IMR-90 (cell line): ENCODE measurements around the gene OPTC. TPM values are rescaled to one million over a fixed set of nuclear protein-coding genes. Genes with fewer than 3 reads are reported as not detected.

Experiments used
- ATAC-seq: fragments of 200-7000 bp; cut with Tn5 transposase; 2 replicates; pipeline ENCODE4 v1.9.1; 2020; ENCODE audit warnings: low read depth, mild to moderate bottlenecking, moderate library complexity
- BruUV-seq: library from RNA; stranded (reverse); fragments of 400-500 nt; replicated peaks from 2 replicates; lab custom pipeline; 2021; lab: Mats Ljungman, UMichigan
- CTCF ChIA-PET: fragments of 300-600 bp; formaldehyde crosslinking; extraction: SDS; loops from one replicate; lab custom pipeline; 2021; ENCODE audit warnings: antibody characterized with exemption; lab: Yijun Ruan, JAX
- POLR2A ChIA-PET: fragments of 300-600 bp; sonication (Branson Sonifier 250); formaldehyde crosslinking; loops from one replicate; lab custom pipeline; 2022; ENCODE audit warnings: antibody characterized with exemption; ENCODE audit not compliant: unreplicated experiment; lab: Charles Lee
- DNase-seq: peaks from one replicate; pipeline ENCODE4 v3.0.0; 2013
- H2AFZ ChIP-seq: replicated peaks from 2 replicates; pipeline ENCODE3; 2013; ENCODE audit warnings: low read length, mild to moderate bottlenecking; ENCODE audit not compliant: poor library complexity
- H2AK5ac ChIP-seq: 2 replicates; pipeline ENCODE4 v1.6.1; 2013; ENCODE audit warnings: low read depth, low read length, inconsistent platforms
- H2AK9ac ChIP-seq: replicated peaks from 2 replicates; pipeline ENCODE3; 2013; ENCODE audit warnings: mild to moderate bottlenecking, low read depth, low read length, moderate library complexity; ENCODE audit not compliant: poor library complexity
- H2BK120ac ChIP-seq: 2 replicates; pipeline ENCODE4 v1.6.1; 2013; ENCODE audit warnings: low read depth, low read length, inconsistent platforms
- H2BK15ac ChIP-seq: 3 replicates; pipeline ENCODE4 v1.6.1; 2013; ENCODE audit warnings: low read depth, low read length, inconsistent platforms
- H2BK20ac ChIP-seq: 2 replicates; pipeline ENCODE4 v1.6.1; 2013; ENCODE audit warnings: low read depth, mild to moderate bottlenecking, inconsistent platforms, low read length, moderate library complexity
- H2BK5ac ChIP-seq: 2 replicates; pipeline ENCODE4 v1.6.1; 2013; ENCODE audit warnings: mild to moderate bottlenecking, low read depth, low read length, inconsistent platforms; ENCODE audit not compliant: poor library complexity, severe bottlenecking
- H3K14ac ChIP-seq: replicated peaks from 2 replicates; pipeline ENCODE4 v1.6.1; 2013; ENCODE audit warnings: low read depth, low read length, inconsistent platforms
- H3K18ac ChIP-seq: 2 replicates; pipeline ENCODE4 v1.6.1; 2013; ENCODE audit warnings: low read depth, low read length, control low read depth
- H3K23ac ChIP-seq: 2 replicates; pipeline ENCODE4 v1.6.1; 2013; ENCODE audit warnings: low read depth, low read length, inconsistent platforms
- H3K27ac ChIP-seq: 2 replicates; pipeline ENCODE4 v1.5.1; 2013; ENCODE audit warnings: mild to moderate bottlenecking, control low read depth, low read length; ENCODE audit not compliant: insufficient read depth
- H3K27me3 ChIP-seq: 2 replicates; pipeline ENCODE4 v1.6.1; 2013; ENCODE audit warnings: low read length; ENCODE audit not compliant: control insufficient read depth, insufficient read depth
- H3K36me3 ChIP-seq: 2 replicates; pipeline ENCODE4 v1.6.1; 2013; ENCODE audit warnings: low read length, mixed read lengths; ENCODE audit not compliant: control insufficient read depth, insufficient read depth
- H3K4ac ChIP-seq: 2 replicates; pipeline ENCODE4 v1.6.1; 2013; ENCODE audit warnings: low read depth, low read length, inconsistent platforms
- H3K4me1 ChIP-seq: 2 replicates; pipeline ENCODE4 v1.6.1; 2013; ENCODE audit warnings: low read length, mixed read lengths; ENCODE audit not compliant: control insufficient read depth, insufficient read depth
- H3K4me2 ChIP-seq: 2 replicates; pipeline ENCODE4 v1.6.1; 2013; ENCODE audit warnings: low read depth, mild to moderate bottlenecking, control low read depth, low read length, moderate library complexity
- H3K4me3 ChIP-seq: 2 replicates; pipeline ENCODE4 v1.5.1; 2013; ENCODE audit warnings: low read depth, mild to moderate bottlenecking, control low read depth, low read length, moderate library complexity; ENCODE audit not compliant: insufficient read depth
- H3K56ac ChIP-seq: 2 replicates; pipeline ENCODE4 v1.6.1; 2013; ENCODE audit warnings: low read length, inconsistent platforms; ENCODE audit not compliant: insufficient read depth; ENCODE audit errors: extremely low read depth
- H3K79me1 ChIP-seq, 2 experiments: 2 replicates each; pipeline ENCODE4 v1.6.1; 2013; ENCODE audit warnings: low read length in 2 of 2, inconsistent platforms in 1 of 2, low read depth in 1 of 2
- H3K9ac ChIP-seq: 2 replicates; pipeline ENCODE4 v1.6.1; 2013; ENCODE audit warnings: low read depth, low read length, control low read depth
- H3K9me1 ChIP-seq: 2 replicates; pipeline ENCODE4 v1.6.1; 2013; ENCODE audit warnings: low read length, inconsistent platforms; ENCODE audit not compliant: insufficient read depth
- H3K9me3 ChIP-seq: 2 replicates; pipeline ENCODE4 v1.6.1; 2013; ENCODE audit warnings: low read length; ENCODE audit not compliant: control insufficient read depth, insufficient read depth
- H4K20me1 ChIP-seq: 2 replicates; pipeline ENCODE4 v1.6.1; 2013; ENCODE audit warnings: low read length, inconsistent platforms; ENCODE audit not compliant: insufficient read depth
- H4K5ac ChIP-seq: 2 replicates; pipeline ENCODE4 v1.6.1; 2013; ENCODE audit warnings: mild to moderate bottlenecking, low read depth, low read length, control low read depth
- H4K8ac ChIP-seq, 2 experiments: 2 replicates each; pipeline ENCODE4 v1.6.1; 2013; ENCODE audit warnings: low read depth in 2 of 2, low read length in 2 of 2, control low read depth in 1 of 2, inconsistent platforms in 1 of 2
- H4K91ac ChIP-seq: 2 replicates; pipeline ENCODE4 v1.6.1; 2013; ENCODE audit warnings: low read depth, low read length, inconsistent platforms; ENCODE audit not compliant: insufficient read depth
- BHLHE40 ChIP-seq: fragments of 150-350 bp; IDR thresholded peaks from 2 replicates; pipeline ENCODE4 v1.6.1; 2016; ENCODE audit warnings: mild to moderate bottlenecking, low read depth, low read length
- CEBPB ChIP-seq: IDR thresholded peaks from 2 replicates; pipeline ENCODE4 v1.6.1; 2012; ENCODE audit warnings: low read depth, low read length, improper control_type of control experiment
- CHD1 ChIP-seq: IDR thresholded peaks from 2 replicates; pipeline ENCODE4 v1.6.1; 2012; ENCODE audit warnings: low read depth, low read length, improper control_type of control experiment
- CTCF ChIP-seq: conservative IDR thresholded peaks from 2 replicates; pipeline ENCODE4 v1.5.1; 2012; ENCODE audit warnings: mild to moderate bottlenecking, low read depth, low read length, improper control_type of control experiment
- ELK1 ChIP-seq: fragments of 150-350 bp; IDR thresholded peaks from 2 replicates; pipeline ENCODE4 v1.6.1; 2016; ENCODE audit warnings: low read depth, mild to moderate bottlenecking, low read length, moderate library complexity, borderline replicate concordance
- FOS ChIP-seq: fragments of 150-350 bp; IDR thresholded peaks from 2 replicates; pipeline ENCODE4 v1.6.1; 2016; ENCODE audit warnings: low read depth, low read length
- MAFK ChIP-seq: IDR thresholded peaks from 2 replicates; pipeline ENCODE4 v1.6.1; 2012; ENCODE audit warnings: low read depth, low read length, improper control_type of control experiment
- MXI1 ChIP-seq: IDR thresholded peaks from 2 replicates; pipeline ENCODE4 v1.6.1; 2012; ENCODE audit warnings: low read depth, mild to moderate bottlenecking, low read length, moderate library complexity, borderline replicate concordance
- NFE2L2 ChIP-seq: fragments of 150-350 bp; IDR thresholded peaks from 2 replicates; pipeline ENCODE4 v1.6.1; 2016; ENCODE audit warnings: low read depth, mild to moderate bottlenecking, low read length
- POLR2A ChIP-seq: IDR thresholded peaks from 2 replicates; pipeline ENCODE4 v1.6.1; 2012; ENCODE audit warnings: mild to moderate bottlenecking, low read depth, low read length
- RCOR1 ChIP-seq: IDR thresholded peaks from 2 replicates; pipeline ENCODE4 v1.6.1; 2012; ENCODE audit warnings: mild to moderate bottlenecking, low read length, improper control_type of control experiment; ENCODE audit not compliant: insufficient replicate concordance
- RFX5 ChIP-seq: IDR thresholded peaks from 2 replicates; pipeline ENCODE4 v1.8.0; 2012; ENCODE audit warnings: low read depth, mild to moderate bottlenecking, low read length, moderate library complexity
- USF2 ChIP-seq: fragments of 150-350 bp; IDR thresholded peaks from 2 replicates; pipeline ENCODE4 v1.6.1; 2017; ENCODE audit warnings: mild to moderate bottlenecking, antibody characterized with exemption, low read length, low read depth
- WGBS, 2 experiments: methylation state at CpG; one replicate each; pipeline versions ENCODE4 v1.1.5 to v1.1.7; 2013; ENCODE audit warnings: missing lambda C conversion rate in 2 of 2; ENCODE audit not compliant: insufficient read length in 1 of 2; ENCODE audit errors: extremely low coverage in 2 of 2; 5-methylcytosine and 5-hydroxymethylcytosine counted together
- dilution Hi-C: fragments of 300-500 bp; cut with HindIII; formaldehyde crosslinking; loops from one replicate; pipeline ENCODE4 v1.14.3; 2018; ENCODE audit warnings: low sequenced_read_pairs; ENCODE audit not compliant: unreplicated experiment
- in situ Hi-C: fragments of 300-500 bp; cut with MboI; formaldehyde crosslinking; loops from 3 replicates; pipeline ENCODE4 v1.14.3; 2019; ENCODE audit warnings: low sequenced_read_pairs, inconsistent platforms, mixed read lengths
- intact Hi-C: fragments of 100-400 bp; cut with micrococcal nuclease; formaldehyde crosslinking; loops from 2 replicates; pipeline ENCODE4 v1.10.0; 2022
- polyA plus RNA-seq, 3 experiments: library from polyadenylated mRNA; depleted of rRNA; stranded (reverse); fragments of >200 nt; gene quantifications; 2 replicates each; pipeline ENCODE4 v1.2.3, GENCODE V29; 2012; ENCODE audit warnings: low replicate concordance in 1 of 3
- total RNA-seq: library from RNA; depleted of rRNA; stranded (reverse); fragments of >200 nt; gene quantifications from 2 replicates; pipeline ENCODE4 v1.2.3, GENCODE V29; 2012

The OPTC gene
- total and polyA plus RNA-seq, 2 of the 4 experiments (the other 2 are of a cell fraction), result not detected

GRCh38 chr1:203528976-203529835, 35.3 kb downstream of the OPTC start (continued):
- TF ChIP-seq CEBPB (no peak), RCOR1 (no peak)

GRCh38 chr1:203531063-203531462, 37.1 kb downstream of the OPTC start:
- Histone ChIP-seq H3K23ac (no peak overlapping the region), H3K9me1 (peaks cover 17% of the 10 kb centered on the region), H3K9ac (no peak overlapping the region), H3K36me3 (no peaks in the 10 kb centered on the region), H2BK5ac (no peak overlapping the region), H4K5ac (no peak overlapping the region), H2AK5ac (peak overlapping the region; percentile 40; the same call in 1 of the 2 replicates), H4K8ac (no peak overlapping the region), H3K4me1 (peaks cover 9% of the 10 kb centered on the region), H3K27ac (no peak overlapping the region), H3K4ac (peak overlapping the region; percentile 25; the same call in 1 of the 2 replicates), H2AFZ (no peak overlapping the region), H3K56ac (no peak overlapping the region), H3K27me3 (no peaks in the 10 kb centered on the region), H2AK9ac (no peak overlapping the region), H2BK15ac (no peak overlapping the region), H3K4me2 (no peak overlapping the region), H4K91ac (no peak overlapping the region), H3K18ac (no peak overlapping the region), H2BK20ac (no peak overlapping the region), H4K20me1 (no peaks in the 10 kb centered on the region), H3K4me3 (no peak overlapping the region), H2BK120ac (no peak overlapping the region), H3K9me3 (no peaks in the 10 kb centered on the region), H3K14ac (no peak overlapping the region), H3K79me1 (peaks cover 4 to 5% of the 10 kb centered on the region in 2 experiments; a peak in 1 of 4 replicates)
- dilution Hi-C loops (no loop called here), intact Hi-C loops (no loop called here), in situ Hi-C loops (no loop called here)
- CTCF ChIA-PET, result no interaction called here
- no CpG with 5 or more reads among the region's 3 CpGs for WGBS, 2 experiments
- no peak for ATAC-seq
- POLR2A ChIA-PET, result no interaction called here
- BruUV-seq, result no TSS peak
- DNase-seq, result no peak
- TF ChIP-seq NFE2L2 (no peak), ELK1 (no peak), POLR2A (no peak), CHD1 (no peak), CTCF (no peak), RFX5 (no peak), RCOR1 (no peak), BHLHE40 (no peak), CEBPB (no peak), USF2 (no peak), MAFK (no peak), FOS (no peak), MXI1 (no peak)
